Measurements from ENCODE around the gene TANC1.

- TF ChIP-seq REST (IDR thresholded peaks at IDR 0.05; ENCODE audit: borderline replicate concordance) (no peak), CTCF (IDR thresholded peaks at IDR 0.05; ENCODE audit: poor library complexity, severe bottlenecking) (no peak), MXI1 (conservative IDR thresholded peaks at IDR 0.05; ENCODE audit: poor library complexity, severe bottlenecking) (no peak), EZH2 (IDR thresholded peaks at IDR 0.05; ENCODE audit: borderline replicate concordance, insufficient read depth, low read length, poor library complexity, severe bottlenecking) (no peak), POLR2AphosphoS5 (IDR thresholded peaks at IDR 0.05) (no peak), TAF1 (IDR thresholded peaks at IDR 0.05; ENCODE audit: low read depth) (no peak)
Measured at GRCh38 chr2:158994920-158995676, 26.7 kb downstream of the TANC1 start.

Data from neural cell (in vitro differentiated cells).